ENCODE data around the gene BTLA. TPM values are rescaled to one million over a fixed set of nuclear protein-coding genes. Genes with fewer than 3 reads are reported as not detected.

BTLA gene
- total RNA-seq, 2 donors from 2014 or later = not detected

DNA sequence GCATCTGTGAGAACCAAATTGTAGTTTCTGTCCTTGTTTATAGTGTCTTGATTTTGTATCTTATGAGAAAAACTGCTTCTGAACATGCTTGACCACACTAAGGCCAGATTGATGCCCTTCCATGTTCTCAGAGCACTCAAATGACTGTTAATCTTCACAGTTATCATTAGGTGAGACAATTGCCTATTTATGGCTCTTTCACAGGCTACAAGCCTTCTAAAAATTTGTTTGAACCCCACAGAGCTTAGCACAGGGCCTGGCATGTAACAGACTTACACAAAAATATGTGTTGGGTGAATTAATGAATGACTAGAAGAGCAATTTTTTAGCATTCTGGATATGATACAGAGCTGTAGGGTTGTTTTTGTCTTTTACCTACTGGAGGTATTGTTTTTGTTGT lies 43.1 kb downstream of the BTLA start:
- peaks cover 4% of the 10 kb centered on the region for H3K4me1 Mint-ChIP-seq
- H3K9me3 Mint-ChIP-seq = no peaks in the 10 kb centered on the region
- TF ChIP-seq, protein P1, sequence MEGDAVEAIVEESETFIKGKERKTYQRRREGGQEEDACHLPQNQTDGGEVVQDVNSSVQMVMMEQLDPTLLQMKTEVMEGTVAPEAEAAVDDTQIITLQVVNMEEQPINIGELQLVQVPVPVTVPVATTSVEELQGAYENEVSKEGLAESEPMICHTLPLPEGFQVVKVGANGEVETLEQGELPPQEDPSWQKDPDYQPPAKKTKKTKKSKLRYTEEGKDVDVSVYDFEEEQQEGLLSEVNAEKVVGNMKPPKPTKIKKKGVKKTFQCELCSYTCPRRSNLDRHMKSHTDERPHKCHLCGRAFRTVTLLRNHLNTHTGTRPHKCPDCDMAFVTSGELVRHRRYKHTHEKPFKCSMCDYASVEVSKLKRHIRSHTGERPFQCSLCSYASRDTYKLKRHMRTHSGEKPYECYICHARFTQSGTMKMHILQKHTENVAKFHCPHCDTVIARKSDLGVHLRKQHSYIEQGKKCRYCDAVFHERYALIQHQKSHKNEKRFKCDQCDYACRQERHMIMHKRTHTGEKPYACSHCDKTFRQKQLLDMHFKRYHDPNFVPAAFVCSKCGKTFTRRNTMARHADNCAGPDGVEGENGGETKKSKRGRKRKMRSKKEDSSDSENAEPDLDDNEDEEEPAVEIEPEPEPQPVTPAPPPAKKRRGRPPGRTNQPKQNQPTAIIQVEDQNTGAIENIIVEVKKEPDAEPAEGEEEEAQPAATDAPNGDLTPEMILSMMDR (conservative IDR thresholded peaks at IDR 0.05) = no peak
- Histone ChIP-seq H3K27me3 (ENCODE audit: control insufficient read depth, insufficient read depth, low read length, poor library complexity, severe bottlenecking) (no peaks in the 10 kb centered on the region), H3K27ac (ENCODE audit: low read depth, low read length) (no peak overlapping the region), H3K36me3 (ENCODE audit: control insufficient read depth, insufficient read depth, low read length) (no peaks in the 10 kb centered on the region), H3K9me3 (ENCODE audit: control insufficient read depth, low read length) (no peaks in the 10 kb centered on the region), H3K9ac (ENCODE audit: extremely low read depth, low read length, poor library complexity, severe bottlenecking) (no peak overlapping the region), H3K4me3 (ENCODE audit: low read length) (no peak overlapping the region), H3K4me1 (ENCODE audit: control insufficient read depth, insufficient read depth, low read length) (no peaks in the 10 kb centered on the region)
- no peaks in the 10 kb centered on the region for H3K27me3 Mint-ChIP-seq (ENCODE audit: insufficient read depth)
- H3K36me3 Mint-ChIP-seq (ENCODE audit: low read depth) = no peaks in the 10 kb centered on the region
- H3K27ac Mint-ChIP-seq = no peak overlapping the region
- no peak overlapping the region for H3K4me3 Mint-ChIP-seq
- no peak for DNase-seq

DNA sequence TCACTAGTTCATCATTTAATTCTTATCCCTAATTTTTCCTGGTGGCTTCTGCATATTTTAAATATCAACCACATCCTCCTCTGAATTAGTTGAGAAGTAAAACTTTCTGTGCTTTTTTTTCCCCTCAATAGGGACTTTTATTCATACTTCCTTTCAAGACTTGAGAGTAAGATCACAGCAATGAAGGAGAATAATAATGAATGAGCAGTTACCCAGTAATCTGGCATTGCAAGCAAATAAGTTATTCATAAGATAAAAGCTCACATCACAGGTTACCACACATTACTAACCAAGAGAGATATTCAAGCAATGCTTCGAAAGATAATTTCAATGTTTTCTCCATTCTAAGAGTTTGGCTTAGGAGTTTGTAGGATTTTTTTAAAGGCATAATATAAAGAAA lies 50.3 kb downstream of the BTLA start:
- no peak for DNase-seq
- no peak overlapping the region for H3K9ac ChIP-seq (ENCODE audit: extremely low read depth, low read length, poor library complexity, severe bottlenecking)
- TF ChIP-seq, protein P1 (conservative IDR thresholded peaks at IDR 0.05) = no peak
- Mint-ChIP-seq H3K4me1 (peaks cover 19% of the 10 kb centered on the region), H3K27me3 (ENCODE audit: insufficient read depth) (no peaks in the 10 kb centered on the region), H3K36me3 (ENCODE audit: low read depth) (peaks cover 4% of the 10 kb centered on the region), H3K4me3 (no peak overlapping the region), H3K9me3 (peaks cover 4% of the 10 kb centered on the region), H3K27ac (no peak overlapping the region)
- no peak overlapping the region for H3K27ac ChIP-seq (ENCODE audit: low read depth, low read length)
- no peak overlapping the region for H3K4me3 ChIP-seq (ENCODE audit: low read length)
- 100% methylated on average over 1 of the region's 1 CpG; no CpG with 5 or more reads in 1 of the 2 experiments for WGBS, 2 experiments (ENCODE audit: insufficient coverage in 1 of 2, insufficient read length in 1 of 2)
- no peaks in the 10 kb centered on the region for H3K36me3 ChIP-seq (ENCODE audit: control insufficient read depth, insufficient read depth, low read length)
- no peaks in the 10 kb centered on the region for H3K27me3 ChIP-seq (ENCODE audit: control insufficient read depth, insufficient read depth, low read length, poor library complexity, severe bottlenecking)
- H3K4me1 ChIP-seq (ENCODE audit: control insufficient read depth, insufficient read depth, low read length) = peaks cover 15% of the 10 kb centered on the region
- peaks cover 7% of the 10 kb centered on the region for H3K9me3 ChIP-seq (ENCODE audit: control insufficient read depth, low read length)

- Histone ChIP-seq H3K9me3 (ENCODE audit: control insufficient read depth, low read length) (peaks cover 7% of the 10 kb centered on the region), H3K4me1 (ENCODE audit: control insufficient read depth, insufficient read depth, low read length) (peaks cover 15% of the 10 kb centered on the region), H3K27me3 (ENCODE audit: control insufficient read depth, insufficient read depth, low read length, poor library complexity, severe bottlenecking) (no peaks in the 10 kb centered on the region), H3K36me3 (ENCODE audit: control insufficient read depth, insufficient read depth, low read length) (no peaks in the 10 kb centered on the region), H3K9ac (ENCODE audit: extremely low read depth, low read length, poor library complexity, severe bottlenecking) (no peak overlapping the region), H3K4me3 (ENCODE audit: low read length) (peak overlapping the region; percentile 58), H3K27ac (ENCODE audit: low read depth, low read length) (no peak overlapping the region)
- peaks cover 11% of the 10 kb centered on the region for H3K9me3 Mint-ChIP-seq
- peaks cover 9% of the 10 kb centered on the region for H3K36me3 Mint-ChIP-seq (ENCODE audit: low read depth)
- H3K4me3 Mint-ChIP-seq = no peak overlapping the region
- DNase-seq = no peak
- peaks cover 19% of the 10 kb centered on the region for H3K4me1 Mint-ChIP-seq
- no peaks in the 10 kb centered on the region for H3K27me3 Mint-ChIP-seq (ENCODE audit: insufficient read depth)
- 95 to 100% methylated on average over 1 of the region's 1 CpG for WGBS, 2 experiments (ENCODE audit: insufficient coverage in 1 of 2, insufficient read length in 1 of 2)
- TF ChIP-seq, protein P1 (conservative IDR thresholded peaks at IDR 0.05) = no peak
- H3K27ac Mint-ChIP-seq = no peak overlapping the region
Measured at GRCh38 chr3:112446343-112446742, 52.9 kb downstream of the BTLA start.

Data from endodermal cell (in vitro differentiated cells).